Measurements from ENCODE around the gene KIF15. TPM values are rescaled to one million over a fixed set of nuclear protein-coding genes. Genes with fewer than 3 reads are reported as not detected.

Gene KIF15
- total RNA-seq, 1 donor from 2014 or later, result 0.42 TPM

GRCh38 chr3:44874308-44874707, 112.7 kb downstream of the KIF15 start, which contains the start of gene TGM4:
TGM4 (plus strand) TSS chr3:44874608; CDS start chr3:44874679, 71 bp downstream.
- DNase-seq (ENCODE audit: low spot score), result no peak

GRCh38 chr3:44875596-44875995, 114.0 kb downstream of the KIF15 start:
- no peak for DNase-seq (ENCODE audit: low spot score)

- DNase-seq (ENCODE audit: low spot score), result no peak
Observed at GRCh38 chr3:44877333-44877732, 115.7 kb downstream of the KIF15 start.

GRCh38 chr3:44880284-44880683, 118.7 kb downstream of the KIF15 start:
- peak; percentile 1 for DNase-seq (ENCODE audit: low spot score)

- DNase-seq (ENCODE audit: low spot score), result no peak
Observed at GRCh38 chr3:44883213-44883955, 121.8 kb downstream of the KIF15 start.

GRCh38 chr3:44883999-44884431, 122.4 kb downstream of the KIF15 start:
- no peak for DNase-seq (ENCODE audit: low spot score)

- DNase-seq (ENCODE audit: low spot score), result no peak
Observed at GRCh38 chr3:44885618-44886017, 124.0 kb downstream of the KIF15 start.

- no peak for DNase-seq (ENCODE audit: low spot score)
Observed at GRCh38 chr3:44886561-44886960, 125.0 kb downstream of the KIF15 start.

GRCh38 chr3:44887101-44887500, 125.5 kb downstream of the KIF15 start:
- no peak for DNase-seq (ENCODE audit: low spot score)

- no peak for DNase-seq (ENCODE audit: low spot score)
Observed at GRCh38 chr3:44890258-44890657, 128.7 kb downstream of the KIF15 start.

GRCh38 chr3:44890852-44891251, 129.3 kb downstream of the KIF15 start:
- DNase-seq (ENCODE audit: low spot score), result no peak

GRCh38 chr3:44892689-44893088, 131.1 kb downstream of the KIF15 start:
- no peak for DNase-seq (ENCODE audit: low spot score)

- DNase-seq (ENCODE audit: low spot score), result no peak
Observed at GRCh38 chr3:44893097-44893496, 131.5 kb downstream of the KIF15 start.

- no peak for DNase-seq (ENCODE audit: low spot score)
Observed at GRCh38 chr3:44894485-44894884, 132.9 kb downstream of the KIF15 start.

GRCh38 chr3:44896440-44896839, 134.8 kb downstream of the KIF15 start:
- no peak for DNase-seq (ENCODE audit: low spot score)

- DNase-seq (ENCODE audit: low spot score), result no peak
Observed at GRCh38 chr3:44899683-44900367, 138.2 kb downstream of the KIF15 start.

- DNase-seq (ENCODE audit: low spot score), result no peak
Observed at GRCh38 chr3:44902628-44903027, 141.0 kb downstream of the KIF15 start.

Other genes starting within 250 kb of the KIF15 start
- 2.7 TPM for gene ZKSCAN7, start 206.6 kb upstream of the KIF15 start, total RNA-seq
- gene ZNF660, start 176.8 kb upstream of the KIF15 start, total RNA-seq, result 4.8 TPM
- gene ZNF197, start 136.8 kb upstream of the KIF15 start, total RNA-seq, result 10.8 TPM
- gene ZNF35, start 113.1 kb upstream of the KIF15 start, total RNA-seq, result 11.7 TPM
- 4.3 TPM for gene ZNF502, start 49.1 kb upstream of the KIF15 start, total RNA-seq
- gene ZNF501, start 32.2 kb upstream of the KIF15 start, total RNA-seq, result 3.1 TPM
- gene KIAA1143, start 175 bp upstream of the KIF15 start, total RNA-seq, result 17.9 TPM
- gene TMEM42, start 100.1 kb downstream of the KIF15 start, total RNA-seq, result 8.1 TPM
- not detected for gene TGM4, start 112.8 kb downstream of the KIF15 start, total RNA-seq
- gene ZDHHC3, start 214.4 kb downstream of the KIF15 start, total RNA-seq, result 108 TPM
- gene EXOSC7, start 214.4 kb downstream of the KIF15 start, total RNA-seq, result 35.4 TPM